OCI-LY7 (cell line): ENCODE results near the gene GLYAT. TPM values are rescaled to one million over a fixed set of nuclear protein-coding genes. Genes with fewer than 3 reads are reported as not detected.

Experiments
- Bru-seq: library from RNA; stranded (reverse); fragments of 400-500 nt; gene quantifications from one replicate; lab custom pipeline; 2021; lab: Mats Ljungman, UMichigan
- BruChase-seq, 2 experiments: library from RNA; stranded (reverse); fragments of 400-500 nt; gene quantifications; one replicate each; lab custom pipeline; 2021; lab: Mats Ljungman, UMichigan
- BruUV-seq: library from RNA; stranded (reverse); fragments of 400-500 nt; replicated peaks from 2 replicates; lab custom pipeline; 2021; lab: Mats Ljungman, UMichigan
- CTCF ChIA-PET: fragments of 300-600 bp; sonication (Branson Sonifier 250); formaldehyde crosslinking; loops from one replicate; lab custom pipeline; 2022; ENCODE audit warnings: antibody characterized with exemption; ENCODE audit not compliant: unreplicated experiment; lab: Charles Lee
- POLR2A ChIA-PET: fragments of 300-600 bp; sonication (Branson Sonifier 250); formaldehyde crosslinking; loops from one replicate; lab custom pipeline; 2022; ENCODE audit warnings: antibody characterized with exemption; lab: Charles Lee
- DNase-seq: peaks from one replicate; pipeline ENCODE4 v3.0.0-alpha.2; 2015; ENCODE audit warnings: low spot score
- H2AFZ ChIP-seq: fragments of 200-600 bp; sonication (generic), shearing (Covaris generic); 2 replicates; pipeline ENCODE4 v1.6.1; 2014; ENCODE audit warnings: mild to moderate bottlenecking, antibody characterized with exemption, low read length, moderate library complexity
- H3K27ac ChIP-seq: fragments of 200-600 bp; sonication (generic); 2 replicates; pipeline ENCODE4 v1.5.1; 2014; ENCODE audit warnings: mixed run types, low read depth, mild to moderate bottlenecking, moderate library complexity, low read length, inconsistent platforms; ENCODE audit not compliant: poor library complexity, severe bottlenecking
- H3K36me3 ChIP-seq: fragments of 200-600 bp; sonication (generic); 2 replicates; pipeline ENCODE4 v1.6.1; 2014; ENCODE audit warnings: mild to moderate bottlenecking, antibody characterized with exemption, low read length, moderate library complexity, mixed read lengths; ENCODE audit not compliant: insufficient read depth
- H3K4me1 ChIP-seq: fragments of 200-600 bp; sonication (generic); 2 replicates; pipeline ENCODE4 v1.5.1; 2014; ENCODE audit warnings: mild to moderate bottlenecking, low read length; ENCODE audit not compliant: insufficient read depth, poor library complexity, severe bottlenecking
- H3K4me2 ChIP-seq: fragments of 200-600 bp; sonication (generic); 2 replicates; pipeline ENCODE4 v1.6.1; 2014; ENCODE audit warnings: mild to moderate bottlenecking, low read length
- H3K4me3 ChIP-seq: fragments of 200-600 bp; sonication (generic); 2 replicates; pipeline ENCODE4 v1.5.1; 2014; ENCODE audit warnings: mild to moderate bottlenecking, low read depth, low read length; ENCODE audit not compliant: poor library complexity, severe bottlenecking
- H3K79me2 ChIP-seq: fragments of 200-600 bp; sonication (generic); 2 replicates; pipeline ENCODE4 v1.6.1; 2016; ENCODE audit warnings: low read depth, mild to moderate bottlenecking, low read length, moderate library complexity, mixed read lengths; ENCODE audit not compliant: insufficient read depth
- H3K9me2 ChIP-seq: fragments of 200-600 bp; sonication (generic); 2 replicates; pipeline ENCODE4 v1.6.1; 2016; ENCODE audit warnings: mild to moderate bottlenecking, low read length, mixed read lengths; ENCODE audit not compliant: insufficient read depth
- H3K9me3 ChIP-seq: fragments of 200-600 bp; sonication (generic); 2 replicates; pipeline ENCODE4 v1.6.1; 2014; ENCODE audit warnings: mild to moderate bottlenecking, mixed run types, low read length, mixed read lengths
- H4K20me1 ChIP-seq: fragments of 200-600 bp; sonication (generic); 2 replicates; pipeline ENCODE4 v1.6.1; 2014; ENCODE audit warnings: mild to moderate bottlenecking, antibody characterized with exemption, low read length, moderate library complexity, mixed read lengths; ENCODE audit not compliant: insufficient read depth
- CTCF ChIP-seq: fragments of 200-600 bp; sonication (generic); conservative IDR thresholded peaks from 2 replicates; pipeline ENCODE4 v1.5.1; 2014; ENCODE audit warnings: mild to moderate bottlenecking, antibody characterized with exemption, low read length, moderate library complexity, mixed read lengths
- EZH2phosphoT487 ChIP-seq: fragments of 200-600 bp; sonication (generic); IDR thresholded peaks from 2 replicates; pipeline ENCODE4 v1.6.1; 2018; ENCODE audit warnings: low read depth, borderline replicate concordance, mild to moderate bottlenecking, mixed run types, antibody characterized with exemption, low read length, moderate library complexity, mixed read lengths
- intact Hi-C: fragments of 100-400 bp; cut with micrococcal nuclease; formaldehyde crosslinking; loops from one replicate; pipeline ENCODE4 v1.10.0; 2022; ENCODE audit not compliant: unreplicated experiment
- long read RNA-seq: library from polyadenylated mRNA; stranded (forward); transcript quantifications from one replicate; pipeline ENCODE4 v2.0.0, GENCODE V29; 2022
- total RNA-seq, 2 experiments: library from RNA; depleted of rRNA in 1 of 2; stranded (reverse); fragments of >200 nt in 1 of 2; shearing (Covaris generic) in 1 of 2; gene quantifications; 2 replicates each; pipeline ENCODE4 v1.2.3, GENCODE V29; 2014 to 2022

The GLYAT gene, protein sequence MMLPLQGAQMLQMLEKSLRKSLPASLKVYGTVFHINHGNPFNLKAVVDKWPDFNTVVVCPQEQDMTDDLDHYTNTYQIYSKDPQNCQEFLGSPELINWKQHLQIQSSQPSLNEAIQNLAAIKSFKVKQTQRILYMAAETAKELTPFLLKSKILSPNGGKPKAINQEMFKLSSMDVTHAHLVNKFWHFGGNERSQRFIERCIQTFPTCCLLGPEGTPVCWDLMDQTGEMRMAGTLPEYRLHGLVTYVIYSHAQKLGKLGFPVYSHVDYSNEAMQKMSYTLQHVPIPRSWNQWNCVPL
- not detected in 2 replicates for total RNA-seq (2014; rRNA removed; shearing (Covaris generic))
- total RNA-seq (2022), result not detected in 2 replicates
- not detected for Bru-seq, nascent RNA
- BruChase-seq, experiment 1, labeled RNA remaining after a 6-hour chase, result not detected
- BruChase-seq, experiment 2, labeled RNA remaining after a 2-hour chase, result not detected
- long read RNA-seq, result 0 reads

GRCh38 chr11:58731819-58732218 is at the start of gene GLYAT:
Gene GLYAT, minus strand, starts transcription at chr11:58731943. Its CDS starts 7,447 bp downstream, at chr11:58724496.
- H3K4me2 ChIP-seq, result no peak within 1 kb of the TSS
- H3K4me1 ChIP-seq, result no peaks in the 10 kb centered on the region
- no peaks in the 10 kb centered on the region for H3K79me2 ChIP-seq
- H3K36me3 ChIP-seq, result no peaks in the 10 kb centered on the region
- ChIA-PET CTCF (no interaction called here), POLR2A (no interaction called here)
- no peaks in the 10 kb centered on the region for H4K20me1 ChIP-seq
- no peak within 1 kb of the TSS for H2AFZ ChIP-seq
- TF ChIP-seq CTCF (no peak), EZH2phosphoT487 (no peak)
- no peak for DNase-seq
- no peaks in the 10 kb centered on the region for H3K9me3 ChIP-seq
- H3K9me2 ChIP-seq, result no peaks in the 10 kb centered on the region
- no peak within 1 kb of the TSS for H3K4me3 ChIP-seq
- intact Hi-C loops, result no loop called here
- BruUV-seq, result no TSS peak
- H3K27ac ChIP-seq, result no peak within 1 kb of the TSS

DNA sequence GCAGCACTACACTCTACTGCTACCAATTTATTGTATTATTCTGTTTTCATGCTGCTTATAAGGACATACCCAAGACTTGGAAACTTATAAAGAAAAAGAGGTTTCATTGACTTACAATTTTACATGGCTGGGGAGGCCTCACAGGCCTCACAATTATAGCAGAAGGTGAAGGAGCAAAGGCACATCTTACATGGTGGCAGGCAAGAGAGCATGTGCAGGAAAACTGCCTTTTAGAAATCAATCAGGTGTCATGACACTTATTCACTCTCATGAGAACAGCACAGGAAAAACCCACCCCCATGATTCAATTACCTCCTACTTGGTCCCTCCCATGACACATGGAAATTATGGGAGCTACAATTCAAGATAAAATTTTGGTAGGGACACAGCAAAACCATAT is 49.6 kb upstream of the GLYAT start:
- TF ChIP-seq EZH2phosphoT487, result no peak
- TF ChIP-seq CTCF, result no peak
- intact Hi-C loops, result no loop called here
- CTCF ChIA-PET, result no interaction called here
- Histone ChIP-seq H3K79me2 (no peaks in the 10 kb centered on the region), H3K4me1 (no peaks in the 10 kb centered on the region), H4K20me1 (no peaks in the 10 kb centered on the region), H3K27ac (no peak overlapping the region), H3K4me3 (no peak overlapping the region), H3K9me2 (no peaks in the 10 kb centered on the region), H3K36me3 (no peaks in the 10 kb centered on the region), H2AFZ (no peak overlapping the region), H3K4me2 (no peak overlapping the region), H3K9me3 (no peaks in the 10 kb centered on the region)
- DNase-seq, result no peak
- POLR2A ChIA-PET, result no interaction called here
- BruUV-seq, result no TSS peak

DNA sequence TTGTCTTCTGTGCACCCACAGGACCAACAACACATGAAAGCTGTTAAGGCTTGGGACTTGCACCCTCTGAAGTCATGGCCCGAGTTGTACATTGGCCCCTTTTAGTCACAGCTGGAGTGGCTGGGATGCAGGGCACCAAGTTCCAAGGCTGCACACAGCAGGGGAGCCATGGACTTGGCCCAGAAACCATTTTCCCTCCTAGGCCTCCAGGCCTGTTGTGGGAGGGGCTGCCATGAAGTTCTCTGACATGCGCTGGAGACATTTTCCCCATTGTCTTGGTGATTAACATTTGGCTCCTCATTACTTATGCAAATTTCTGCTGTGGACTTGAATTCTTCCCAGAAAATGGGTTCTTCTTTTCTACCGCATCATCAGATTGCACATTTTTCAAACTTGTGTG is 48.8 kb upstream of the GLYAT start:
- ChIA-PET CTCF (no interaction called here), POLR2A (no interaction called here)
- TF ChIP-seq EZH2phosphoT487 (no peak), CTCF (no peak)
- H3K79me2 ChIP-seq, result no peaks in the 10 kb centered on the region
- H3K9me2 ChIP-seq, result no peaks in the 10 kb centered on the region
- H2AFZ ChIP-seq, result no peak overlapping the region
- H3K4me3 ChIP-seq, result no peak overlapping the region
- no peak overlapping the region for H3K4me2 ChIP-seq
- no peak for DNase-seq
- no peaks in the 10 kb centered on the region for H3K4me1 ChIP-seq
- intact Hi-C loops, result no loop called here
- H3K36me3 ChIP-seq, result no peaks in the 10 kb centered on the region
- H3K9me3 ChIP-seq, result no peaks in the 10 kb centered on the region
- no peaks in the 10 kb centered on the region for H4K20me1 ChIP-seq
- no TSS peak for BruUV-seq
- H3K27ac ChIP-seq, result no peak overlapping the region
